GM12878 (cell line): ENCODE data around the gene PRMT1.

Source experiments
- CTCF ChIP-seq, 3 experiments: IDR thresholded peaks in 2 of 3; conservative IDR thresholded peaks in 1 of 3; 2 replicates each; pipeline ENCODE4 v1.5.1; 2011; ENCODE audit warnings: low read depth in 3 of 3, low read length in 3 of 3, mild to moderate bottlenecking in 3 of 3, control low read depth in 2 of 3, moderate library complexity in 2 of 3, inconsistent platforms in 1 of 3, mixed read lengths in 1 of 3; ENCODE audit not compliant: control insufficient read depth in 2 of 3, insufficient read depth in 1 of 3; ENCODE audit errors: extremely low read depth in 1 of 3
- JUNB ChIP-seq: IDR thresholded peaks from 2 replicates; pipeline ENCODE4 v1.6.1; 2016; ENCODE audit warnings: antibody characterized with exemption, mild to moderate bottlenecking
- POLR2AphosphoS5 ChIP-seq: IDR thresholded peaks from 2 replicates; pipeline ENCODE4 v1.6.1; 2011; ENCODE audit warnings: mild to moderate bottlenecking, low read length, inconsistent platforms
- TCF12 ChIP-seq: IDR thresholded peaks from 2 replicates; pipeline ENCODE4 v1.6.1; 2011; ENCODE audit warnings: low read depth, mild to moderate bottlenecking, low read length
- ZNF384 ChIP-seq: IDR thresholded peaks from 2 replicates; pipeline ENCODE4 v1.6.1; 2012; ENCODE audit warnings: low read depth, mild to moderate bottlenecking, low read length, improper control_type of control experiment, borderline replicate concordance

- TF ChIP-seq POLR2AphosphoS5 = no peak
- TF ChIP-seq TCF12 = no peak
- no peak for TF ChIP-seq ZNF384
- TF ChIP-seq CTCF (IDR thresholded peaks at IDR 0.05 in 2 of 3, conservative IDR thresholded peaks at IDR 0.05 in 1 of 3; ENCODE audit: control insufficient read depth in 2 of 3, extremely low read depth in 1 of 3, insufficient read depth in 1 of 3, low read depth in 3 of 3, low read length in 3 of 3) = no peak
- no peak for TF ChIP-seq JUNB
These were observed 45.4 kb upstream of the PRMT1 start for GRCh38 chr19:49631610-49632192.
